GM19328 (cell line): Measurements from ENCODE around the gene KCNG3.

Experiments
- ATAC-seq: cut with Tn5 transposase; IDR thresholded peaks from one replicate; pipeline ENCODE4 v1.9.1; 2021; ENCODE audit warnings: mild to moderate bottlenecking, moderate library complexity; ENCODE audit not compliant: unreplicated experiment

The KCNG3 gene

GRCh38 chr2:42493468-42494354 is at the start of gene KCNG3:
Gene KCNG3 (minus strand): TSS chr2:42493982. CDS start chr2:42493501, 481 bp downstream.
- peak; percentile 45 for ATAC-seq

GRCh38 chr2:42542871-42543270 is 49.1 kb upstream of the KCNG3 start:
- no peak for ATAC-seq

GRCh38 chr2:42537493-42537892 is 43.7 kb upstream of the KCNG3 start:
- no peak for ATAC-seq

GRCh38 chr2:42532397-42532796 is 38.6 kb upstream of the KCNG3 start:
- ATAC-seq: no peak

GRCh38 chr2:42523341-42523740 is 29.6 kb upstream of the KCNG3 start:
- ATAC-seq: no peak

- ATAC-seq: no peak
These were observed 28.3 kb upstream of the KCNG3 start for GRCh38 chr2:42522035-42522434.

- no peak for ATAC-seq
These were observed 25.8 kb upstream of the KCNG3 start for GRCh38 chr2:42519624-42520023.

- ATAC-seq: no peak
These were observed 22.7 kb upstream of the KCNG3 start for GRCh38 chr2:42516418-42516901.

- no peak for ATAC-seq
These were observed 19.6 kb upstream of the KCNG3 start for GRCh38 chr2:42513252-42513918.

GRCh38 chr2:42510608-42511243 is 16.9 kb upstream of the KCNG3 start:
- no peak for ATAC-seq

- ATAC-seq: no peak
These were observed 16.4 kb upstream of the KCNG3 start for GRCh38 chr2:42510191-42510590.

- no peak for ATAC-seq
These were observed 10.8 kb upstream of the KCNG3 start for GRCh38 chr2:42504364-42505230.

- no peak for ATAC-seq
These were observed 9.5 kb upstream of the KCNG3 start for GRCh38 chr2:42503291-42503690.

GRCh38 chr2:42498497-42498896 is 4.7 kb upstream of the KCNG3 start:
- ATAC-seq: no peak

- ATAC-seq: no peak
These were observed 1.8 kb upstream of the KCNG3 start for GRCh38 chr2:42495611-42496010.

GRCh38 chr2:42495234-42495581 is 1.4 kb upstream of the KCNG3 start:
- ATAC-seq: no peak

- peak; percentile 38 for ATAC-seq
These were observed 812 bp upstream of the KCNG3 start for GRCh38 chr2:42494355-42495233.

GRCh38 chr2:42492691-42493467 is 903 bp downstream of the KCNG3 start:
- ATAC-seq: no peak

- no peak for ATAC-seq
These were observed 5.5 kb downstream of the KCNG3 start for GRCh38 chr2:42488297-42488696.
